ENCODE results near the gene FBXO21. TPM values are rescaled to one million over a fixed set of nuclear protein-coding genes. Genes with fewer than 3 reads are reported as not detected.

FBXO21 gene
- total RNA-seq, 2 donors from 2014 or later: 25.8 to 28.4 TPM

DNA sequence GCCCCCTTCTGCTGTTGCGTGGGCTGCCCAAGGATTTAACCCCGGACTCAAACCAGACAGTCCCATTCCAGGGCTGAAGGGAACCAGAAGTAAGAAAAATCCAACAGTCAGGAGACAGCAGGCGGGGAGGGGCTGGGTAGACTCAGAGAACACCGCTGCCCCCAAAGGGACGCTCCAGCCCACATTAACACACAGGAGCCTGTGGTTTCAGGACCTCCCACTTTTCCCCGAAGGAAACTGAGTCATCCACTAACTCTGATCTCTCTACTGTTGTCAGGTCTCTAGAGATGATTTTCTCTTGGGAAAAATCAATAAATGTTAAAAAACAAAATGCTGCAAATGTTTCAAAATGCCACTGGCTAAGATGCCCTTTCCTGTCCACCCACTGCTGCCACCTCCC, 41.6 kb downstream of the FBXO21 start:
- intact Hi-C loops (cut with DNase I): loop anchor here in 1 of 2 donors (10.0 kb wide), 1 partner anchor 124 kb away; no protein-coding TSS in a partner anchor

GRCh38 chr12:117147639-117148038, 42.6 kb downstream of the FBXO21 start:
- intact Hi-C loops (cut with DNase I): loop anchor here in 1 of 2 donors (10.0 kb wide), 1 partner anchor 123 kb away; no protein-coding TSS in a partner anchor
- peak; percentile 42 for DNase-seq (ENCODE audit: low spot score)

More for the DNA sequence above, 41.6 kb downstream of the FBXO21 start:
- peak; percentile 38 for DNase-seq (ENCODE audit: low spot score)

DNA sequence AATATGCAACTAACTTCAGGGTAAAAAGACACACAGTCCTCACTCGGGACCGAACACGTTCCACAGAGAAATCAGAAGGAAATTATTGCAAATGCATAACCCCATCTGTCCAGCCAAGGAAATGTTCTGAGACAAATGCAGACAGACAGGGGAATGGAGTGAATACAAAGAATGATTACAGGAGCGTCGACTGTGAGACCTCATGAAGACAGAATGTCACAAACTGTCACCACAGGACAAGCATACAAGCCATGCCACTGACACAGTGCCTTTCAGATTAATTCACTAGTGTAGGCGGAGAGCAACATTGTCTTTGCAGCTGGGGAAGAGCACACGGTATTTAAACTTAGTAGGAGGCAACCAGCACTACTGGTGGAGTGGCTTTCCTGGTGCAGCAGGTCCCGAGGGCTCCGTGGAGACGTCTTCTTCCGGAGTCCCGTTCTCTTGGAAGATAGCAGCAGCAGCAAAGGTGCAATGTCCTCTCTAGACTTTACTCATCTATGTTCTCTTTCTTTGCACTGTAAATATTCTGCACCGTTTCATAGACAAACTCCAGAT, 44.6 kb downstream of the FBXO21 start:
- intact Hi-C loops (cut with DNase I): loop anchor here in 1 of 2 donors (10.0 kb wide), 1 partner anchor 121 kb away; no protein-coding TSS in a partner anchor
- peak; percentile 56 for DNase-seq (ENCODE audit: low spot score)

DNA sequence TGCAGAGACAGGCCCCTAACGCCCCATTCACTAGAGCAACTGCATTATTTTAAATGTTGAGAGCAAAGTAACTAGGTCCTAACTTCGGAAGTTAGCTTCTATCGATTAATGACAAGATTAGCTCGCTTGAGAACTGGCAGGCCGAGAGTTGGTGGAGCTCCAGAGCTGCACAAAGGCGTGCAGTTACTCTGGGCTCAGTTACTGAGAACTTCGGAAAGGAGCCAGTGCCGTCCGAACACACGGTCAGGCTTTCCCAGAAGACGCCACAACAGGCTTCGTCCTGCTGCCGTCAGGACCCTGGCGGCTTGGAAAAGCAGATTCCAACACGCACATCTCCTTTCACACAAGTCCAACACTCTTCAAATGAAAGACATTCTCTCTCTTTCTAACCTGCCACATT, 45.7 kb downstream of the FBXO21 start:
- intact Hi-C loops (cut with DNase I): loop anchor here in 1 of 2 donors (10.0 kb wide), 1 partner anchor 120 kb away; no protein-coding TSS in a partner anchor
- peak; percentile 22 for DNase-seq (ENCODE audit: low spot score)

GRCh38 chr12:117143008-117143532, 47.2 kb downstream of the FBXO21 start:
- intact Hi-C loops (cut with DNase I): loop anchor here in 1 of 2 donors (10.0 kb wide), 1 partner anchor 118 kb away; no protein-coding TSS in a partner anchor
- DNase-seq (ENCODE audit: low spot score): peak; percentile 74

DNA sequence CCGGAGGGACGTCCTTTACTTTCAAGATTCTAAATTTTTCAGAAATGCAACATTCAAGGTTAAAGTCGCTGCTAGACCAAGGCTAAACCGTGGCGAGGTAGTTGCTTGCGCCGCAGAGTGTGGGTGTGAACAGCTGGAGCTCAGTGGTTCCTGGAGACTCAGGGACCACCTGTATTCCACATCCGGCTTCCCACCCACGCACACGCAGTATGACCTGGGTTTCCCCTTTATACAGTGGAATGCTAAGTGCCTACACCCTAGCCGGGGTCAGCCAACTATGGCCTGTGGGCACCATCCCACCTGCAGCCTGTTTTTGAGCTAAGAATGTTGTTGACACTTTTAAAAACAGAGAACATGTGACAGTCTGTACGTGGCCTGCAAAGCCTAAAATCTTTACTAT, 48.2 kb downstream of the FBXO21 start:
- DNase-seq (ENCODE audit: low spot score): peak; percentile 59
- intact Hi-C loops (cut with DNase I): loop anchor here in 1 of 2 donors (10.0 kb wide), 1 partner anchor 117 kb away; no protein-coding TSS in a partner anchor

DNA sequence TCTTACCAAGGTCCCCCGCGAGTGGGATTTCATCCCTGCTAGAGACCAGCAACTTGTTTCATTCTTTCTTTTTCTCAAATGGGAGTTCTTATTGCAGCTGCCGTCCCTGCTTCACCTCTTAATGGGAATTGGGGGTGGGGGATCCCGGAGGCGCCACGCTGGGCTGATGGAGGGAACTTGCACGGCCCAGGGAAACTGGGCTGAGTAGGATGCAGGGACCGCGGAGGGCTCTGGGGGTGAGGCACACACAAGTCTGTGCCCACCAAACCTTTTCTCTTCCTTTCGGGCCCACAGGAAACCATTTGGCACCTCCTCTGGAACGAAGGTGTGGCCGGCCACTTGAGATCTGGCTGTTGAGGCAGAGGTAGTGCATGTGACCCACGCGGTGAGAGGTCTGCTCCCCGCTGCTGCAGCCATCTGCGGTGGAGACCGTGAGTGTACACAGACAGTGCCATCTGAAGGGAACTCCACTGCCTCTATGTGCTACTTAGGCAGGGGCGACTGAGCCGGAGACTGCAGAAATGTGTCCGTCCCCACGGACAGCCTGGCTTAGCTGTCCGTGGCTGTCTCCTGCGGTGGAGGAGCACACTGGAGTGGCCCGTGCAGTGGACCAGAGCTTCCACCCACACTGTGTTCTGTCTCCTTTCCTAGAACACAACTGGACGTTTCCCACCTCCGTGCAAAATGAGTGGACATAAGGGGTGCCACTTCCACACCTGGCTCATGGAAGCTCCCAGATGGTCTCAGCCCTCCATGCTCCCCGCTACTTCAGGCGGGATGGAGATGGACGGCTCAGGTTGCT, 49.0 kb downstream of the FBXO21 start:
- DNase-seq (ENCODE audit: low spot score): peak; percentile 63
- intact Hi-C loops (cut with DNase I): loop anchor here (1.0 to 10.0 kb wide), 2 partner anchors 31 to 116 kb away; no protein-coding TSS in a partner anchor

GRCh38 chr12:117140397-117141096, 49.7 kb downstream of the FBXO21 start:
- DNase-seq (ENCODE audit: low spot score): peak; percentile 68
- intact Hi-C loops (cut with DNase I): loop anchor here (1.0 to 10.0 kb wide), 2 partner anchors 32 to 116 kb away; no protein-coding TSS in a partner anchor

- DNase-seq (ENCODE audit: low spot score): peak; percentile 3
Measured at GRCh38 chr12:117139025-117139717, 51.1 kb downstream of the FBXO21 start.

DNA sequence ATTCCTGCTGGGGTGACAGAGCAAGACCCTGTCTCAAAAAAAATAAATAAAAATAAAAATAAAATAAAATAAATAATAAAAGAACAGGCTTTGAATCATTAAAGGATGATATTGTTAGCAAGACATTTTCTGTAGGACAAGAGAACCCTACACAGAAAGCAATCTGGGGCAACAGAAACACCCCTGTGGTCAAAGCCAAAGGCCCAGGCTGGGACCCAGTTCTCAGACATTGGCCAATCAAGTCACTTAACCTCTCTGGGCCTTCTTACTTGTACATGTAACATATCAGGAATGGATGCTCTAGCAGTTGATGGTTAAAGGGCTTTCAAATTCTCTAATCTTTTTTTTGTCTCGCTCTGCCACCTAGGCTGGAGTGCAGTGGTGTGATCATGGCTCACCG, 55.5 kb downstream of the FBXO21 start:
- intact Hi-C loops (cut with DNase I): no loop called here
- DNase-seq (ENCODE audit: low spot score): peak; percentile 28

More at GRCh38 chr12:117139025-117139717, 51.1 kb downstream of the FBXO21 start:
- intact Hi-C loops (cut with DNase I): no loop called here

- intact Hi-C loops (cut with DNase I): no loop called here
Measured at GRCh38 chr12:117134059-117134458, 56.2 kb downstream of the FBXO21 start.

GRCh38 chr12:117130801-117131200, 59.5 kb downstream of the FBXO21 start:
- DNase-seq (ENCODE audit: low spot score): no peak
- intact Hi-C loops (cut with DNase I): no loop called here

More at GRCh38 chr12:117134059-117134458, 56.2 kb downstream of the FBXO21 start:
- peak; percentile 64 for DNase-seq (ENCODE audit: low spot score)

GRCh38 chr12:117129391-117129790, 60.9 kb downstream of the FBXO21 start:
- intact Hi-C loops (cut with DNase I): loop anchor here in 1 of 2 donors (10.0 kb wide), 1 partner anchor 95 kb away; no protein-coding TSS in a partner anchor
- no peak for DNase-seq (ENCODE audit: low spot score)

DNA sequence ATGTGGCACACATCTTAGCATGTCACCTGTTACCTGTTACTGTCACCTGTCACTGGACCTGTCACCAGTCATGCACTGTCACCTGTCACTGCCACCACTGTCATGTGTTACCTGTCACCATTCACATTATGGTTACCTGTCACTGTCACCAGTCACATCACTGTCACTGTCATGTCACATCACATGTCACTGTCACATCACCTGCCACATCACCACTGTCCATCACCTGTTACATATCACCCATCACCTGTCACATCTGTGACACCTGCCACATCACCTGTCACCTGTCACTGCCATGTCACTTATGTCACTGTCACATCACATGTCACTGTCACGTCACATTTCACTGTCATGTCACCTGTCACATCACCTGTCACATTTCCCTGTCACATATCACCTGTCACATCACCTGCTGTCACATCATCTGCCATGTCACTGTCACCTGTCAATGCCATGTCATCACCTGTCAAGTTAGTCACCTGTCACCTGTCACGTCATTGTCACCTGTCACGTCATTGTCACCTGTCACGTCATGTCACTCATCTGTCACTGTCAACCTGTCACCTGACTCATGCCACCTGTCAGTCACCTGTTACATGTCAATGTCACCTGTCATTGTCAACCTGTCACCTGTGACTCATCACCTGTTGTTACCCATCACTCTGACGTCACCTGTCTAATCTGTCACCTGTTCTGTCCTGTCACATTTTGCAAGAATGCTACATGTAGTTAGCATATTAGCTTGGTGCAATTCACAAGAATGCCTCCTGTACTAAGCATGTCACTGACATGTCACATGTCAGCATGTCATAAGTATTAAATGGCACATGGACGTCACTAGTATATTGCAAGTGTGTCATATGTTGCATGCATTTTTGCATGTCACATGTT, 62.1 kb downstream of the FBXO21 start:
- peak; percentile 18 for DNase-seq (ENCODE audit: low spot score)
- intact Hi-C loops (cut with DNase I): loop anchor here in 1 of 2 donors (10.0 kb wide), 1 partner anchor 93 kb away; no protein-coding TSS in a partner anchor

GRCh38 chr12:117126335-117126734, 63.9 kb downstream of the FBXO21 start:
- DNase-seq (ENCODE audit: low spot score): peak; percentile 10
- intact Hi-C loops (cut with DNase I): loop anchor here in 1 of 2 donors (10.0 kb wide), 1 partner anchor 92 kb away; no protein-coding TSS in a partner anchor

DNA sequence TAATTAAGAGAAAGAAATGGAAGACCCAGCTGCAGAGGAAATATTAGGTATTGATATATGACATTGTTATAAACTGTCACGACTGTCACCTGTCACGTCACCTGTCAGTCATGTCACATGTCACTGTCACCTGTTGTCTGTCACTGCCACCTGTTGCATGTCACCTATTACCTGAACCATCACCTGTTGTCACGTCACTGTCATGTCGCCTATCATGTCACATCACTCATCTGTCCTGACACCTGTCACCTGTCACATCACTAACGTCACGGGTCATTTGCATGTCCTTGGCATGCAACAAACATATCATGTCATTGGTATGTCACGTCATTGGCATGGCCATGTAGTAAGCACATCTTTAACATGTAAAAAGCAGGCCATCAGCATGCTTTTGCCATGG, 64.5 kb downstream of the FBXO21 start:
- intact Hi-C loops (cut with DNase I): loop anchor here in 1 of 2 donors (10.0 kb wide), 1 partner anchor 91 kb away; no protein-coding TSS in a partner anchor
- DNase-seq (ENCODE audit: low spot score): peak; percentile 32

- intact Hi-C loops (cut with DNase I): loop anchor here in 1 of 2 donors (10.0 kb wide), 1 partner anchor 90 kb away; no protein-coding TSS in a partner anchor
- DNase-seq (ENCODE audit: low spot score): peak; percentile 28
Measured at GRCh38 chr12:117125272-117125613, 65.0 kb downstream of the FBXO21 start.
